ENCODE measurements around the gene DTX4.
A peak's percentile ranks its signal among the peaks of the same experiment; 100 is the strongest.

Gene DTX4

GRCh38 chr11:59174664-59175033, 2.7 kb downstream of the DTX4 start:
- Histone ChIP-seq H3K79me2 (ENCODE audit: insufficient read depth, low read depth) (no peaks in the 10 kb centered on the region), H3K9ac (no peak overlapping the region), H2AFZ (ENCODE audit: low read depth) (no peak overlapping the region), H3K27ac (no peak overlapping the region), H3K27me3 (ENCODE audit: insufficient read depth, low read depth) (no peaks in the 10 kb centered on the region), H3K4me2 (no peak overlapping the region), H4K20me1 (ENCODE audit: insufficient read depth) (no peaks in the 10 kb centered on the region), H3K4me1 (ENCODE audit: low read depth, poor library complexity, severe bottlenecking) (peaks cover 26% of the 10 kb centered on the region), H3K4me3 (IDR thresholded peaks at IDR 0.05; ENCODE audit: insufficient read depth, low read depth, low read length) (no peak overlapping the region), H3K36me3 (ENCODE audit: insufficient read depth) (no peaks in the 10 kb centered on the region)
- TF ChIP-seq, protein P1, sequence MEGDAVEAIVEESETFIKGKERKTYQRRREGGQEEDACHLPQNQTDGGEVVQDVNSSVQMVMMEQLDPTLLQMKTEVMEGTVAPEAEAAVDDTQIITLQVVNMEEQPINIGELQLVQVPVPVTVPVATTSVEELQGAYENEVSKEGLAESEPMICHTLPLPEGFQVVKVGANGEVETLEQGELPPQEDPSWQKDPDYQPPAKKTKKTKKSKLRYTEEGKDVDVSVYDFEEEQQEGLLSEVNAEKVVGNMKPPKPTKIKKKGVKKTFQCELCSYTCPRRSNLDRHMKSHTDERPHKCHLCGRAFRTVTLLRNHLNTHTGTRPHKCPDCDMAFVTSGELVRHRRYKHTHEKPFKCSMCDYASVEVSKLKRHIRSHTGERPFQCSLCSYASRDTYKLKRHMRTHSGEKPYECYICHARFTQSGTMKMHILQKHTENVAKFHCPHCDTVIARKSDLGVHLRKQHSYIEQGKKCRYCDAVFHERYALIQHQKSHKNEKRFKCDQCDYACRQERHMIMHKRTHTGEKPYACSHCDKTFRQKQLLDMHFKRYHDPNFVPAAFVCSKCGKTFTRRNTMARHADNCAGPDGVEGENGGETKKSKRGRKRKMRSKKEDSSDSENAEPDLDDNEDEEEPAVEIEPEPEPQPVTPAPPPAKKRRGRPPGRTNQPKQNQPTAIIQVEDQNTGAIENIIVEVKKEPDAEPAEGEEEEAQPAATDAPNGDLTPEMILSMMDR (conservative IDR thresholded peaks at IDR 0.05; ENCODE audit: low read depth, low read length): no peak

GRCh38 chr11:59175091-59175501, 3.2 kb downstream of the DTX4 start:
- Histone ChIP-seq H3K27me3 (ENCODE audit: insufficient read depth, low read depth) (no peaks in the 10 kb centered on the region), H3K79me2 (ENCODE audit: insufficient read depth, low read depth) (no peaks in the 10 kb centered on the region), H3K9ac (no peak overlapping the region), H3K4me1 (ENCODE audit: low read depth, poor library complexity, severe bottlenecking) (peaks cover 30% of the 10 kb centered on the region), H3K4me3 (IDR thresholded peaks at IDR 0.05; ENCODE audit: insufficient read depth, low read depth, low read length) (no peak overlapping the region), H4K20me1 (ENCODE audit: insufficient read depth) (no peaks in the 10 kb centered on the region), H2AFZ (ENCODE audit: low read depth) (no peak overlapping the region), H3K36me3 (ENCODE audit: insufficient read depth) (no peaks in the 10 kb centered on the region), H3K27ac (no peak overlapping the region), H3K4me2 (no peak overlapping the region)
- TF ChIP-seq, protein P1 (conservative IDR thresholded peaks at IDR 0.05; ENCODE audit: low read depth, low read length): no peak

DNA sequence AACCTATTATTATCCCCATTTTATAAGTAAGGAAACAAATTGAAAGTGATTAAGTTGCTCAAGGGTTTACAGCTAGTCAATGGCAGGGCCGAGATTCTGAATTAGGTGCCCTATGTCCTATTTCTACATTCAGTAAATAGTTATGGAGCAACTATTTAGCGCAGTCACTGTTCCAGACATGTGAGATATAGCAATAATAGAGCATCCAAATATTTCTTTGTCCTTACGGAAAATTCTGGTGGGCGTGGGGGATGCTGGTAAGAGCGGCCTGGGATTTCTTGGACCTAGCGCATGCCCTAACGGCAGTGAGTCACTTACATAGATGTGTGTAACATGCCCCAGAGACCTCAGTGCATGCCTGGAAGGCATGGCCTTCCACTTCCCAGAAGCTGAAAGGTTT, 4.4 kb downstream of the DTX4 start:
- Histone ChIP-seq H3K4me2 (no peak overlapping the region), H3K36me3 (ENCODE audit: insufficient read depth) (no peaks in the 10 kb centered on the region), H2AFZ (ENCODE audit: low read depth) (no peak overlapping the region), H3K9ac (no peak overlapping the region), H3K27ac (no peak overlapping the region), H4K20me1 (ENCODE audit: insufficient read depth) (no peaks in the 10 kb centered on the region), H3K79me2 (ENCODE audit: insufficient read depth, low read depth) (no peaks in the 10 kb centered on the region), H3K4me3 (IDR thresholded peaks at IDR 0.05; ENCODE audit: insufficient read depth, low read depth, low read length) (no peak overlapping the region), H3K4me1 (ENCODE audit: low read depth, poor library complexity, severe bottlenecking) (peaks cover 25% of the 10 kb centered on the region), H3K27me3 (ENCODE audit: insufficient read depth, low read depth) (no peaks in the 10 kb centered on the region)
- TF ChIP-seq, protein P1 (conservative IDR thresholded peaks at IDR 0.05; ENCODE audit: low read depth, low read length): no peak

DNA sequence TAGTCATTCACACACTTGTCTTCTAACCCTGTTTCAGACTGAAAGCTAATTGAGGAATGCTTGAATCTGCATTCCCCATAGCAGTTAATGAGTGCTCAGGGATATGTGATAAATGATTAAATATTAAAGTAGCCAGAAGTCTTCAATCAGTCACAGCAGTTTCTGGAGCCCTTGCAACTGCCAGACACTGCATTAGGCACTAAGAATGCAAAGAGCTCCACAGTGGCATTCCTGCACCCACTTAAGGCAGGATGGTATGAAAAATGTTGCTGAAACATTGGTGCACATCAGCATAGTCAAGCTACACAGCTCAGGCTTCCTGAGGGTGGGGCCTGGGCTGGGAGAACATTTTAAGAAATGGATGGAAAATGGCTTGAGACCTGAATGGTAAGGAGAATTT, 6.5 kb downstream of the DTX4 start:
- Histone ChIP-seq H3K79me2 (ENCODE audit: insufficient read depth, low read depth) (no peaks in the 10 kb centered on the region), H3K27me3 (ENCODE audit: insufficient read depth, low read depth) (no peaks in the 10 kb centered on the region), H3K4me2 (peak overlapping the region; percentile 21; the same call in 1 of the 2 replicates), H3K36me3 (ENCODE audit: insufficient read depth) (no peaks in the 10 kb centered on the region), H3K27ac (no peak overlapping the region), H3K9ac (no peak overlapping the region), H3K4me1 (ENCODE audit: low read depth, poor library complexity, severe bottlenecking) (peaks cover 25% of the 10 kb centered on the region), H2AFZ (ENCODE audit: low read depth) (no peak overlapping the region), H4K20me1 (ENCODE audit: insufficient read depth) (no peaks in the 10 kb centered on the region), H3K4me3 (IDR thresholded peaks at IDR 0.05; ENCODE audit: insufficient read depth, low read depth, low read length) (no peak overlapping the region)
- TF ChIP-seq, protein P1 (conservative IDR thresholded peaks at IDR 0.05; ENCODE audit: low read depth, low read length): no peak

Measured in KMS-11 (cell line).